Mammary microvascular endothelial cell (primary cell): ENCODE measurements around the gene MRPL42. TPM values are rescaled to one million over a fixed set of nuclear protein-coding genes. Genes with fewer than 3 reads are reported as not detected.

ENCODE experiments used
- total RNA-seq: library from RNA; depleted of rRNA; stranded (reverse); fragments of >200 nt; gene quantifications from 2 replicates; pipeline ENCODE4 v1.2.3, GENCODE V29; 2015

The MRPL42 gene
- 71.2 and 72.1 TPM in 2 replicates for total RNA-seq

GRCh38 chr12:93467351-93468007, at the start of gene MRPL42:
Gene MRPL42 (plus strand): TSS chr12:93467514. CDS start chr12:93469286, 1,772 bp downstream.

GRCh38 chr12:93441617-93442410, 25.5 kb upstream of the MRPL42 start, which contains the start of gene UBE2N:
Gene UBE2N (minus strand): TSS chr12:93441947. CDS start chr12:93441884, 63 bp downstream.

Other genes with a start within 250 kb of the MRPL42 start
- 41.6 and 44.1 TPM in 2 replicates for gene NUDT4, start 89.6 kb upstream of the MRPL42 start, total RNA-seq
- gene UBE2N, start 25.6 kb upstream of the MRPL42 start, total RNA-seq: 77.7 and 79.3 TPM in 2 replicates
- 150 and 158 TPM in 2 replicates for gene SOCS2, start 105.2 kb downstream of the MRPL42 start, total RNA-seq
- 57.2 and 61.2 TPM in 2 replicates for gene CRADD, start 209.9 kb downstream of the MRPL42 start, total RNA-seq